Gastroesophageal sphincter (tissue), 3 donors: ENCODE measurements around the gene SCGB1A1.
"Not testable (repeated sequence)": the region's sequence is repeated elsewhere in the genome, so short reads cannot be mapped to it uniquely, and the experiment has no call there.

Source experiments
- EP300 ChIP-seq: sonication (generic); formaldehyde crosslinking; IDR thresholded peaks from one replicate; pipeline ENCODE4 v1.6.1; 2017; ENCODE audit warnings: antibody characterized with exemption, mild to moderate bottlenecking
- POLR2A ChIP-seq, 2 donors: fragments of 450-650 bp; IDR thresholded peaks; one replicate each; pipeline ENCODE4 v1.6.1; 2017; ENCODE audit warnings: antibody characterized with exemption in 2 of 2, mild to moderate bottlenecking in 2 of 2, moderate library complexity in 1 of 2
- POLR2AphosphoS5 ChIP-seq: sonication (generic); formaldehyde crosslinking; IDR thresholded peaks from one replicate; pipeline ENCODE4 v1.6.1; 2017; ENCODE audit warnings: antibody characterized with exemption
- TF ChIP-seq, protein P1 (sequence below), 4 experiments: fragments of 200-600 bp in 2 of 4; fragments of 450-650 bp in 2 of 4; sonication (generic) in 1 of 4; IDR thresholded peaks; one replicate each; pipeline ENCODE4 v1.5.1; 2017 to 2019; ENCODE audit warnings: antibody characterized with exemption in 4 of 4, mild to moderate bottlenecking in 2 of 4, moderate library complexity in 2 of 4

DNA sequence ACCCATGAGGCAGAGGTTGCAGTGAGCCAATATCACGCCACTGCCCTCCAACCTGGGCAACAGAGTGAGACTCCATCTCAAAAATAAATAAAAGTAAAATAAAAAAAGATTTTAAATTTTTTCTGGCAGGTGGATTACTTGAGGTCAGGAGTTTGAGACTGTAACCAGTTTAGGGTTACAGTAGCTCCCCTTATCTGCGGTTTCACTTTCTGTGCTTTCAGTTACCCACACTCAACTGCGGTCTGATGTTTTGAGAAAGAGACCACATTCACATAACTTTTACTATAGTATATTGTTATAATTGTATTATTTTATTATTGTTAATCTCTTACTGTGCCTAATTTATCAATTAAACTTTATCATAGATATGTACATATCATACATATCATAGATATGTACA, 32.8 kb upstream of the SCGB1A1 start:
- TF ChIP-seq, protein P1, sequence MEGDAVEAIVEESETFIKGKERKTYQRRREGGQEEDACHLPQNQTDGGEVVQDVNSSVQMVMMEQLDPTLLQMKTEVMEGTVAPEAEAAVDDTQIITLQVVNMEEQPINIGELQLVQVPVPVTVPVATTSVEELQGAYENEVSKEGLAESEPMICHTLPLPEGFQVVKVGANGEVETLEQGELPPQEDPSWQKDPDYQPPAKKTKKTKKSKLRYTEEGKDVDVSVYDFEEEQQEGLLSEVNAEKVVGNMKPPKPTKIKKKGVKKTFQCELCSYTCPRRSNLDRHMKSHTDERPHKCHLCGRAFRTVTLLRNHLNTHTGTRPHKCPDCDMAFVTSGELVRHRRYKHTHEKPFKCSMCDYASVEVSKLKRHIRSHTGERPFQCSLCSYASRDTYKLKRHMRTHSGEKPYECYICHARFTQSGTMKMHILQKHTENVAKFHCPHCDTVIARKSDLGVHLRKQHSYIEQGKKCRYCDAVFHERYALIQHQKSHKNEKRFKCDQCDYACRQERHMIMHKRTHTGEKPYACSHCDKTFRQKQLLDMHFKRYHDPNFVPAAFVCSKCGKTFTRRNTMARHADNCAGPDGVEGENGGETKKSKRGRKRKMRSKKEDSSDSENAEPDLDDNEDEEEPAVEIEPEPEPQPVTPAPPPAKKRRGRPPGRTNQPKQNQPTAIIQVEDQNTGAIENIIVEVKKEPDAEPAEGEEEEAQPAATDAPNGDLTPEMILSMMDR (IDR thresholded peaks at IDR 0.05), result not testable (repeated sequence)
- TF ChIP-seq POLR2A (IDR thresholded peaks at IDR 0.05); POLR2AphosphoS5; EP300: not testable (repeated sequence)
